Subcutaneous abdominal adipose tissue (tissue), 5 donors: Measurements from ENCODE around the gene CDT1.
A peak's percentile ranks its signal among the peaks of the same experiment; 100 is the strongest.

ENCODE experiments used
- H3K27ac ChIP-seq: one replicate; pipeline ENCODE4 v1.7.0; 2013; ENCODE audit warnings: low read depth, mild to moderate bottlenecking, inconsistent platforms, low read length, moderate library complexity
- H3K27me3 ChIP-seq, 5 donors: one replicate each; pipeline ENCODE4 v1.7.0; 2013; ENCODE audit warnings: low read length in 5 of 5, inconsistent platforms in 1 of 5; ENCODE audit not compliant: control insufficient read depth in 5 of 5, insufficient read depth in 4 of 5
- H3K36me3 ChIP-seq, 5 donors: one replicate each; pipeline ENCODE4 v1.7.0; 2013; ENCODE audit warnings: low read length in 5 of 5; ENCODE audit not compliant: control insufficient read depth in 5 of 5, insufficient read depth in 5 of 5
- H3K4me1 ChIP-seq, 5 donors: one replicate each; pipeline ENCODE4 v1.7.0; 2013; ENCODE audit warnings: low read length in 5 of 5, mild to moderate bottlenecking in 3 of 5, moderate library complexity in 1 of 5; ENCODE audit not compliant: control insufficient read depth in 5 of 5, insufficient read depth in 5 of 5
- H3K4me3 ChIP-seq, 5 donors: one replicate each; pipeline ENCODE4 v1.7.0; 2013; ENCODE audit warnings: low read length in 5 of 5, low read depth in 1 of 5
- H3K9ac ChIP-seq, 5 donors: one replicate each; pipeline ENCODE4 v1.7.0; 2013; ENCODE audit warnings: low read length in 5 of 5, mild to moderate bottlenecking in 4 of 5, moderate library complexity in 3 of 5
- H3K9me3 ChIP-seq, 5 donors: one replicate each; pipeline ENCODE4 v1.7.0; 2013; ENCODE audit warnings: low read length in 5 of 5; ENCODE audit not compliant: control insufficient read depth in 5 of 5
- donor health status: healthy.
- donor health status: healthy.
- donor health status: healthy.
- donor health status: healthy.
- donor health status: healthy.

CDT1 gene

GRCh38 chr16:88804173-88804551, 573 bp downstream of the CDT1 start:
- no peak overlapping the region for H3K4me3 ChIP-seq
- H3K9ac ChIP-seq = no peak overlapping the region
- peaks cover 0 to 14% (median 10%) of the 10 kb centered on the region in 5 donors for H3K36me3 ChIP-seq
- H3K4me1 ChIP-seq = peaks cover 0 to 28% (median 15%) of the 10 kb centered on the region in 5 donors
- H3K27me3 ChIP-seq = peaks cover 0 to 4% (median 4%) of the 10 kb centered on the region in 5 donors
- no peak overlapping the region for H3K27ac ChIP-seq
- no peaks in the 10 kb centered on the region for H3K9me3 ChIP-seq

GRCh38 chr16:88804552-88805339, 1.2 kb downstream of the CDT1 start:
- Histone ChIP-seq H3K27ac (no peak overlapping the region), H3K36me3 (peaks cover 0 to 19% (median 15%) of the 10 kb centered on the region in 5 donors), H3K4me1 (peaks cover 0 to 34% (median 21%) of the 10 kb centered on the region in 5 donors), H3K27me3 (peaks cover 0 to 4% (median 4%) of the 10 kb centered on the region in 5 donors), H3K4me3 (no peak overlapping the region), H3K9ac (no peak overlapping the region), H3K9me3 (no peaks in the 10 kb centered on the region)

- H3K36me3 ChIP-seq = peaks cover 0 to 24% (median 15%) of the 10 kb centered on the region in 5 donors
- H3K27me3 ChIP-seq = peaks cover 0 to 4% (median 4%) of the 10 kb centered on the region in 5 donors
- no peak overlapping the region for H3K4me3 ChIP-seq
- no peak overlapping the region for H3K9ac ChIP-seq
- H3K4me1 ChIP-seq = peaks cover under 1 to 40% (median 27%) of the 10 kb centered on the region in 5 donors
- H3K9me3 ChIP-seq = no peaks in the 10 kb centered on the region
- H3K27ac ChIP-seq = no peak overlapping the region
Measured at GRCh38 chr16:88805340-88805715, 1.7 kb downstream of the CDT1 start.

GRCh38 chr16:88805887-88806393, 2.4 kb downstream of the CDT1 start:
- Histone ChIP-seq H3K27me3 (peaks cover 0 to 4% (median 4%) of the 10 kb centered on the region in 5 donors), H3K9me3 (no peaks in the 10 kb centered on the region), H3K4me3 (no peak overlapping the region), H3K9ac (no peak overlapping the region), H3K36me3 (peaks cover 0 to 24% (median 15%) of the 10 kb centered on the region in 5 donors), H3K4me1 (peaks cover 6 to 46% (median 33%) of the 10 kb centered on the region in 5 donors), H3K27ac (no peak overlapping the region)

GRCh38 chr16:88806491-88807111, 3.0 kb downstream of the CDT1 start:
- Histone ChIP-seq H3K4me1 (peaks cover 6 to 53% (median 40%) of the 10 kb centered on the region in 5 donors), H3K36me3 (peaks cover 0 to 24% (median 15%) of the 10 kb centered on the region in 5 donors), H3K9ac (no peak overlapping the region), H3K9me3 (no peaks in the 10 kb centered on the region), H3K27me3 (peaks cover 0 to 4% (median 4%) of the 10 kb centered on the region in 5 donors), H3K4me3 (no peak overlapping the region), H3K27ac (no peak overlapping the region)

GRCh38 chr16:88807142-88807625, 3.6 kb downstream of the CDT1 start:
- Histone ChIP-seq H3K9me3 (no peaks in the 10 kb centered on the region), H3K36me3 (peaks cover 0 to 24% (median 15%) of the 10 kb centered on the region in 5 donors), H3K4me1 (peaks cover 6 to 52% (median 42%) of the 10 kb centered on the region in 5 donors)

GRCh38 chr16:88807626-88808453, 4.3 kb downstream of the CDT1 start:
- Histone ChIP-seq H3K4me1 (peaks cover 6 to 52% (median 41%) of the 10 kb centered on the region in 5 donors), H3K9me3 (no peaks in the 10 kb centered on the region), H3K9ac (no peak overlapping the region), H3K36me3 (peaks cover 0 to 24% (median 15%) of the 10 kb centered on the region in 5 donors), H3K4me3 (no peak overlapping the region), H3K27ac (no peak overlapping the region), H3K27me3 (peaks cover 0 to 4% (median 4%) of the 10 kb centered on the region in 5 donors)

More at GRCh38 chr16:88807142-88807625, 3.6 kb downstream of the CDT1 start:
- H3K4me3 ChIP-seq = no peak overlapping the region
- no peak overlapping the region for H3K9ac ChIP-seq
- H3K27ac ChIP-seq = no peak overlapping the region
- H3K27me3 ChIP-seq = peaks cover 0 to 4% (median 4%) of the 10 kb centered on the region in 5 donors

- Histone ChIP-seq H3K9ac (no peak overlapping the region), H3K4me1 (peaks cover 6 to 51% (median 43%) of the 10 kb centered on the region in 5 donors), H3K27ac (no peak overlapping the region), H3K4me3 (no peak overlapping the region), H3K9me3 (no peaks in the 10 kb centered on the region), H3K36me3 (peaks cover 0 to 24% (median 15%) of the 10 kb centered on the region in 5 donors), H3K27me3 (peaks cover 0 to 4% (median 3%) of the 10 kb centered on the region in 5 donors)
Measured at GRCh38 chr16:88809068-88809675, 5.6 kb downstream of the CDT1 start.

- Histone ChIP-seq H3K36me3 (peaks cover 0 to 24% (median 15%) of the 10 kb centered on the region in 5 donors), H3K4me3 (peak overlapping the region in 2 of 5 donors; percentile 74 to 75), H3K9ac (peak overlapping the region in 1 of 5 donors; percentile 60)
Measured at GRCh38 chr16:88809676-88810165, 6.1 kb downstream of the CDT1 start.

More at GRCh38 chr16:88809676-88810165, 6.1 kb downstream of the CDT1 start:
- H3K27ac ChIP-seq = no peak overlapping the region
- peaks cover 0 to under 1% (median 0%) of the 10 kb centered on the region in 5 donors for H3K27me3 ChIP-seq
- H3K9me3 ChIP-seq = no peaks in the 10 kb centered on the region
- peaks cover 6 to 45% (median 37%) of the 10 kb centered on the region in 5 donors for H3K4me1 ChIP-seq
